ENCODE data around the gene GNG8. TPM values are rescaled to one million over a fixed set of nuclear protein-coding genes. Genes with fewer than 3 reads are reported as not detected.

The GNG8 gene
- total RNA-seq, 2 donors from 2014 or later = not detected

- Histone ChIP-seq H3K9ac (ENCODE audit: low read depth in 2 of 2, low read length in 2 of 2) (peak overlapping the region in 1 of 2 donors; percentile 64), H3K4me1 (peaks cover 14% of the 10 kb centered on the region), H3K36me3 (no peaks in the 10 kb centered on the region), H3K27me3 (peaks cover 36% of the 10 kb centered on the region), H3K9me3 (no peaks in the 10 kb centered on the region), H3K4me3 (peak overlapping the region; percentile 31), H3K27ac (peak overlapping the region; percentile 57)
- intact Hi-C loops (cut with DNase I) = no loop called here
- no peak for TF ChIP-seq CTCF (IDR thresholded peaks at IDR 0.05)
- DNase-seq = peak; percentile 53
Observed at GRCh38 chr19:46639358-46640182, 3.6 kb upstream of the GNG8 start.

GRCh38 chr19:46637224-46637623, 1.2 kb upstream of the GNG8 start:
- H3K9ac ChIP-seq (ENCODE audit: low read depth in 2 of 2, low read length in 2 of 2) = no peak overlapping the region
- no peaks in the 10 kb centered on the region for H3K9me3 ChIP-seq
- DNase-seq = no peak
- intact Hi-C loops (cut with DNase I) = no loop called here
- H3K4me3 ChIP-seq = no peak overlapping the region
- H3K27ac ChIP-seq = no peak overlapping the region
- peaks cover 36% of the 10 kb centered on the region for H3K27me3 ChIP-seq
- H3K4me1 ChIP-seq = peaks cover 19% of the 10 kb centered on the region
- TF ChIP-seq CTCF (IDR thresholded peaks at IDR 0.05) = no peak
- H3K36me3 ChIP-seq = no peaks in the 10 kb centered on the region

- peaks cover 28% of the 10 kb centered on the region for H3K27me3 ChIP-seq
- no peak overlapping the region for H3K27ac ChIP-seq
- intact Hi-C loops (cut with DNase I) = no loop called here
- DNase-seq = no peak
- TF ChIP-seq CTCF (IDR thresholded peaks at IDR 0.05) = no peak
- H3K9ac ChIP-seq (ENCODE audit: low read depth in 2 of 2, low read length in 2 of 2) = no peak overlapping the region
- H3K36me3 ChIP-seq = no peaks in the 10 kb centered on the region
- no peak overlapping the region for H3K4me3 ChIP-seq
- peaks cover 18% of the 10 kb centered on the region for H3K4me1 ChIP-seq
- H3K9me3 ChIP-seq = no peaks in the 10 kb centered on the region
Observed at GRCh38 chr19:46634656-46635218, 1.3 kb downstream of the GNG8 start.

GRCh38 chr19:46634045-46634655, 1.9 kb downstream of the GNG8 start:
- Histone ChIP-seq H3K27me3 (peaks cover 23% of the 10 kb centered on the region), H3K27ac (no peak overlapping the region), H3K36me3 (no peaks in the 10 kb centered on the region), H3K4me1 (peaks cover 12% of the 10 kb centered on the region), H3K9ac (ENCODE audit: low read depth in 2 of 2, low read length in 2 of 2) (peak overlapping the region in 1 of 2 donors; percentile 51), H3K4me3 (peak overlapping the region; percentile 23), H3K9me3 (no peaks in the 10 kb centered on the region)
- DNase-seq = peak; percentile 97
- no peak for TF ChIP-seq CTCF (IDR thresholded peaks at IDR 0.05)
- intact Hi-C loops (cut with DNase I) = no loop called here

- Histone ChIP-seq H3K27ac (no peak overlapping the region), H3K36me3 (no peaks in the 10 kb centered on the region), H3K9ac (ENCODE audit: low read depth in 2 of 2, low read length in 2 of 2) (peak overlapping the region in 1 of 2 donors; percentile 39), H3K9me3 (no peaks in the 10 kb centered on the region), H3K4me1 (peaks cover 5% of the 10 kb centered on the region), H3K27me3 (peaks cover 20% of the 10 kb centered on the region), H3K4me3 (no peak overlapping the region)
- no peak for TF ChIP-seq CTCF (IDR thresholded peaks at IDR 0.05)
- intact Hi-C loops (cut with DNase I) = no loop called here
- no peak for DNase-seq
Observed at GRCh38 chr19:46633130-46633529, 2.9 kb downstream of the GNG8 start.

Data from colonic mucosa (tissue), 4 donors.